Measurements from ENCODE around the gene API5.

The API5 gene

DNA sequence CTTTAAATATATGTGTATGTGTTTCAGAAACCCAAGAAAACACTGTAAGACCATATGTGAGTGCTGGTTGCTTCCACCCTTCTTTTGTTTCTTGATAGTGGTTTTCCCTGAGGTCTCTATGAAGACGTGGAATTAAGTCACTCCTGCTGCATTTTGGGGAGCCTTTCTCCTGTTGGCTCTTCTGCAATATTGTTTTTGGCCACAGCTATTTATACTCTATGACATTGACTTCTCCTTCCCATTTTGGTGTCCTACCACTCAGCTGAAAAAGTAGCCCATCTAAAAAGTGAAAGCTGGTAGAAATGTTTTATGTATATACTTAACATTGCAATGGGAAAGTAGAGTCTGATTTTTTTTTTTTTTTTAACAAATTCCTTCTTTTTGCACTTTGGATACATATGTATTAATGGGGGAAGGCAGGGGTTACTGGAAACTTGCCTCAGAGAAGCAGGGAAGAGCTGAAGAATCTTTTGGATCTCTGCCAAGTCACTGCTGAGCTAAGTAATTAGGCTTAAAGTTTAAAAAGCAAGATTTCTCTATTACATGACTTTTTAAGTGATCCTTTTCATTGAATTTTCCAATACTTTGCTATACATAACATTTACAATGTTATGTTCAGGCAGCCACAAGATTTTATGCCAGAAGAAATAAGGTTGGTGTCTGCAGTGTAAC is 48.7 kb downstream of the API5 start:
- DNase-seq: no peak

DNA sequence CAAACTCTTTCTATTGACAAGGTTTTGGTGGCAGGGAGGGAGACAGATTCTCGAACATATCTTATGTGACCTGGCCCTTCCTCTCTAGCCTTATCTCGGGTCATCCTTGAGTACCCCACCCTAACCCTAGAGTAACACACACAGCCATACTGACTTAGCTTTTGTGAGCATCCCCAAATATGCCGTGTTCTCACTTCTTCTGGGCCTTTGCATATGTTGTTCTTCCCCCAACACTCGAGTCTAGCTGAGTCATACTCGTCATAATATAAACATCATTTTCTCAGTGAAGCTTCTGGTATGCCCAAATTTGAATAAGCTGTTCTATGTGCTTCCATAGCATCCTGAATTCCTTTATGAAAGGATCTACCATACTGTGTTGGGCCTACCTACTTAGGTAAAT is 54.9 kb downstream of the API5 start:
- DNase-seq: no peak

DNA sequence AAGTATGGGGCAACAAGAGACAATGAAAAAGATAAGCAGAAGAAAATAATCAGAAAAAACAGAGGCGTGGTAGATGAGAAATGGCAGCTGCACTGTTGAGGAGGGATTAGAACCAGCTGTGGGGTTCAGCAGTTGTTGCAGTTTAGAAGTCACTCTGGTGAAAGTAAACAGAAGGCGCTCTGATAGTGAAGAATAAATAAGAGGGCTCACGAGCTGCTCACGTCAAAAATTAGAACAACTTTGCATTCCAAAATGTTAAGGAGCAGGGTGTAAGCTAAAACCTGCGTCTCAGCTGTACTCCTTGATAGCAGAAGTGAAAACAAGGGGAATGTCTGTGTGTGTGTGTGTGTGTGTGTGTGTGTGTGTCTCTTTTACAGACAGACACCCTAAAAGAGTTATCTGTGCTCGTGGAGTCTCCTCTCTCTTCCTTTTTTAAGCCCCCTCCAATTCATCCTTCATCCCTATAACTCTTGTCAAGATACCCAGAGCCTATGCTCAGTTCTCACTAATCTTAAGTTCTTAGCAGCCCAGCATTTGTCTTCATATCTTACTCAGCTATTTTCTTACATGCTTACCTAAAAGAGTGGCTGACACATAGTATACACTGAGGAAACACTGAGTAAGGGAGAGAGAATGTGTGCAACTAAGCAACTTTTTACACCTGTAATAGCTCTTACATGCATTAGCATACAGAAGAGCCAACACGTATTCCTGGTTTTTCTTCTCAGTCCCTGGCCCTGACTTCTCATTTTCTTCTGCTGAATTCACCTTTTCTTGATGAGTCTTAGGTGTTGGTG is 55.8 kb downstream of the API5 start:
- no peak for DNase-seq

DNA sequence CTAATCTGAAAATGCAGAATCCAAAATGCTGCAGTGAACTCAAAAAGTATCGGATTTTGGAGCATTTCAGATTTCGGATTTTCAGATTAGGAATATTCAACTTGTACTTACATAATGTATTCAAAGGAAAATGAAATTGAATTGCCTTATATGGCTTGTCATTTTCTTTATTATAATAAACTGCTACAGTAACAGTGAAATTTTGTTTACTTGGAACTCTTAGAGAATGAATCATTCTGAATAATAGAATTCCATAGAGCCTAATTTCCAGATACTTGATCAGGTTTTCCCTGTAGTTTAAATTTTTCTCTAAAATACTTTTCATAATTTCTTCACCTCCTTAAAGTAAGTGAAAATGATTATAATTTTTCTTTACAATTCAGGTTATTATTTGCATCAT is 64.3 kb downstream of the API5 start:
- DNase-seq: no peak

DNA sequence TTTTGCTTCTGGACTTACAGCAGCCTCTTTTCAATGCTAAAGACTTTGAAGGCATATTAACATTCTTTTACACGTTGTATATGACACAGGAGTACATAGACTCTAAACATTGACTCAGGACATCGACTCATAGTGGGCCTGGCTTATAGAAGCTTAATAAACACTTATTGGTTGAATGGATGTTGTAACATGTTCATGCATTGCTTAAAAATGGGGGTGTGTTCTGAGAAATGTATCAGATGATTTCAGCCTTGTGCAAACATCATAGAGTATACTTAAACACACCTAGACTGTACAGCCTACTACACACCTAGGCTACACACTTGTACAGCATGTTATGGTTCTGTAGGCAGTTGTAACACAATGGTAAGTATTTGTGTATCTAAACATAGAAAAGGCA is 64.8 kb downstream of the API5 start:
- no peak for DNase-seq

DNA sequence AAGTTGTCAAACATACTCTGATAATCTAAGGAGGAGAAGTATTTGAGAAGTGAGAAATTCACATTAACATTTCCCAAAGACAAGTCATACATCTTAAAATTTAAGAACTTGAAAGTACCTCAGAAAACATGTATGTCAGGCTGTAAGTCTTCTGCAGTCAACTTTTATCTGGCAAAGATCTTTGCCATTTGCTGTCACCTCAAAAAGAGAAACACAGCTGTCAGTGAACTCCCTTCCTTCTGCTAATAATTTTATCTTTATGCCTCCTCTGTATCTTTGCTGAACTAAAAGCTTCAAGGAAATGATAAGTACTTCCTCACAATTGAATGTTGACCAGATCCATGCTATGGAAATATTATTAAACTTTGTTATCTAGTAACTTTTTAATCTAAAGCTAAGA is 65.6 kb downstream of the API5 start:
- no peak for DNase-seq

DNA sequence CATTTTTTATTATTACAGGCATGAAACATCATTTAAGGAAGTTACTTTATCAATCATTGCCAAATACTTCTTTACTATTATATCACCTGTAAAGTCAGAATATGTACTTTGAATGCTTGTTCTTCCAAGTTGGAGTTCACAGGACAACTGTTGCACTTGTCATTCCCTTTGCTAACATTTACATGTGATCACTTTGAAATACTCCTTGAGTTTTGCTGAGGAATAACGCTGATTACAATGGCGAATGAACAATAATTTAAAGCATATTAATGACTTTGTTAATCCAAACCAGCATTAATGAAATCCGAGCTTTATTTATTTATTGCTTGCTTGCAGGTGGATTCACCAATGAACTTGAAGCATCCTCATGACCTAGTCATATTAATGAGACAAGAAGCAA is 67.1 kb downstream of the API5 start:
- no peak for DNase-seq

DNA sequence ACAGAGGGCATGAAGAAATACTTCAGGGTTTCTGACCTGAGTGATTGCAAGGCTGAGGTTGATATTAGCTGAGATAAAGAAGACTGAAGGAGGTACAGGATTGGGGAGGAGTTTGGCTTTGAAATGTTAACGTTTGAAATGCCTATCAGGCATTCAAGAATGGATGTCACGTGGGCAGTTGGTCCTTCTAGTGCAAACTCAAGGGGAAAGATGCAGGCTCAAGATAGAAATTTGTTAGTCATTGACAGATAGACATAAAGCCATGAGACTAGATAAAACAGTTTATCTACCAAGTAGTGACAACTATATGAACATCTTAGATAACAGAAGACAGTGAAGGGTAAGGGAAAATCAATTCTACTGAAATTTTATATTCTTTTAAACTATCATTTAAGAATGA is 70.0 kb downstream of the API5 start:
- DNase-seq: no peak

DNA sequence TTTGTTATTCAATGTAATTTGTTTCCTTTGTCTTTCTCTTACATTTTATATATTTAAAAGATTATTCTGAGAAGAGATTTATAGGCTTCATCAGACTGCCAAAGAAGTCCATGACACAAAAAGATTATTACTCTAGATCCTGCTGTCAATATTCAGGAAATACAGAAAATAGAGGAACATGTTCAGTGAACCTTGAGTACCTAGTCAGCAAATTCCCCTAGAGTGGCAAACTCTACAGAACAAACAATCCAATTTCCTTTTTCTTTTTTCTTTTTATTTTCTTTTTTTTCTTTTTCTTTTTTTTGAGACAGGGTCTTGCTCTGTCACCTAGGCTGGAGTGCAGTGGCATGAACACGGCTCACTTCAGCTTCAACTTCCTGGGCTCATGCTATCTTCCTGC is 70.8 kb downstream of the API5 start:
- DNase-seq: no peak

DNA sequence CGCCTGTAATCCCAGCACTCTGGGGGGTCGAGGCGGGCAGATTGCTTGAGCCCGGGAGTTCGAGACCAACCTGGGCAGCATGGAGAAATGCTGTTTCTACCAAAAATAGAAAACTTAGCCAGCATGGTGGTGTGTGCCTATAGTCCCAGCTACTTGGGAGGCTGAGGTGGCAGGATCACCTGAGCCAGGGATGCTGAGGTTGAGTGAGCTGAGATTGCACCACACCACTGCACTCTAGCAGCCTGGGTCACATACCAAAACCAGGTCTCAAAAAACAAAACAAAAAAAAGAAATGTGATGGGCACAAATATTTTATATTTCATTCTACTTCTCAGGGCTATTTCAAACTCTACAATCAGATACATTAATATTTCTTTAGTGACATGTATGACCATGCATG is 72.6 kb downstream of the API5 start:
- DNase-seq: no peak

DNA sequence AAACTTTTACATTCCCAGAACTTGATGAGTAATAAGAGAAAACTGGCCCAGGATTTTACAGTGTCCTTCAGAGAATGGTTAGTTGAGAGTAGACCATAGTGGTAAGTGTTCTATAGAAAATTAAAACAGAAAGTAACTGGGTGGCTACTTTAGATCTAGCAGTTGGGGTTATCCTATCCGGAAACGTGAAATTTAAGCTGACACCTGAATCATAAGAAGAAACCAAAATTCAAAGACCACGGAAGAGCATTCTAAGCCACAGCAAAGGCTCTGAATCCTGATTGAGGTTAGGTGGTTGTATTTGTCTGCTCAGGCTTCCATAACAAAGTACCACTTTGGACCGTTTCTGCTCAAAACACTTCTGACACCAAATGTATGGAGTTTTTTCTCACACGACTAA is 80.9 kb downstream of the API5 start:
- no peak for DNase-seq

DNA sequence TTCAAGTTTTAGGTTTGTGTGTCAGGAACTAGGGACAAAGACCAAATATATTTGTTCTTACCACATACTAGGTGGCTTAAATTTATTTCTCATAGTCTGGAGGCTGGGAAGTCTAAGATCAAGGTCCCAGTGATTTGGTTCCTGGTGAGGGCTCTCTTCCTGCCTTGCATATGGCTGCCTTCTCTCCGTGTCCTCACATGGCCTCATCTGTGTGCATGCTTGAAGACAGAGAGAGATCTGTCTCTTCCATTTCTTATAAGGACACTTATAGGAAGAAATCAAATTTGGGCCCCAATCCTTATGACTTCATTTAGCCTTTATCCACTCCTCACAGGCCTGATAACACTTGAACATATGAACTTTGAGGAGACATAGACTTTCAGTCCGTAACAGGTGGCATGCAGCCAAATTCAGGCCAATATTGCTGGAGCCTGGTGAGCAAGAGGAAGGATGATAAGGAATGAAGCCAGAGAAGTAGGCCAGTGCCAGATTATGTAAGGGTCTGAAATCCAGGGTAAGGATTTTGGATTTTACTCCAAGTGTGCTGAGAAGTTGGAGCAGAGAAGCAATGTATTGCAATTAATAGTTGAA is 82.1 kb downstream of the API5 start:
- no peak for DNase-seq

Measured in SHP77 treated with DMSO at 0.1 percent for 48 hours (cell line).